GM12891 (cell line): ENCODE measurements around the gene KLK15.
"Not testable (repeated sequence)": the region's sequence is repeated elsewhere in the genome, so short reads cannot be mapped to it uniquely, and the experiment has no call there.

ENCODE experiments used
- PAX5 ChIP-seq: IDR thresholded peaks from 2 replicates; pipeline ENCODE4 v1.6.1; 2011; ENCODE audit warnings: low read length, moderate library complexity, mild to moderate bottlenecking; ENCODE audit not compliant: insufficient read depth, severe bottlenecking
- POLR2A ChIP-seq: IDR thresholded peaks from 2 replicates; pipeline ENCODE4 v1.6.1; 2011; ENCODE audit warnings: low read depth, low read length, control low read depth
- POLR2AphosphoS5 ChIP-seq: IDR thresholded peaks from 2 replicates; pipeline ENCODE4 v1.6.1; 2011; ENCODE audit warnings: low read depth, low read length, control low read depth
- POU2F2 ChIP-seq: IDR thresholded peaks from 2 replicates; pipeline ENCODE4 v1.6.1; 2011; ENCODE audit warnings: low read depth, mild to moderate bottlenecking, control low read depth, low read length, moderate library complexity
- SPI1 ChIP-seq: IDR thresholded peaks from 2 replicates; pipeline ENCODE4 v1.6.1; 2011; ENCODE audit warnings: low read depth, low read length, control low read depth
- TAF1 ChIP-seq: IDR thresholded peaks from 2 replicates; pipeline ENCODE4 v1.6.1; 2011; ENCODE audit warnings: low read depth, low read length, control low read depth

- not testable (repeated sequence) for TF ChIP-seq TAF1, POLR2A, SPI1, PAX5, POLR2AphosphoS5, POU2F2
Observed at GRCh38 chr19:50811622-50812238, 21.6 kb downstream of the KLK15 start.
